Activated B cell treated with CpG ODN at 0.5 μM for 24 hours (primary cell): ENCODE results near the gene FAXDC2. TPM values are rescaled to one million over a fixed set of nuclear protein-coding genes. Genes with fewer than 3 reads are reported as not detected.
A peak's percentile ranks its signal among the peaks of the same experiment; 100 is the strongest.

Experiments
- ATAC-seq: fragments of 200-7000 bp; cut with Tn5 transposase; one replicate; pipeline ENCODE4 v1.10.0; 2021; ENCODE audit warnings: low read depth, mild to moderate bottlenecking, moderate library complexity
- CTCF ChIA-PET: fragments of 350-600 bp; sonication (Branson Sonifier 250); formaldehyde crosslinking; loops from one replicate; lab custom pipeline; 2021; ENCODE audit warnings: antibody characterized with exemption; lab: Charles Lee
- POLR2A ChIA-PET: fragments of 350-600 bp; sonication (Branson Sonifier 250); formaldehyde crosslinking; loops from one replicate; lab custom pipeline; 2021; ENCODE audit warnings: antibody characterized with exemption; lab: Charles Lee
- DNase-seq: peaks from one replicate; pipeline ENCODE4 v3.0.0; 2022
- H3K27ac Mint-ChIP-seq: one replicate; pipeline ENCODE4 v1.8.0; 2020; ENCODE audit warnings: mixed read lengths
- H3K27me3 Mint-ChIP-seq: one replicate; pipeline ENCODE4 v1.8.0; 2021; ENCODE audit warnings: mixed read lengths
- H3K36me3 Mint-ChIP-seq: one replicate; pipeline ENCODE4 v1.8.0; 2021; ENCODE audit warnings: low read depth, mixed read lengths
- H3K4me1 Mint-ChIP-seq: one replicate; pipeline ENCODE4 v1.8.0; 2021; ENCODE audit warnings: mixed read lengths
- H3K4me3 Mint-ChIP-seq: one replicate; pipeline ENCODE4 v1.8.0; 2020; ENCODE audit warnings: mild to moderate bottlenecking, mixed read lengths
- H3K9me3 Mint-ChIP-seq: one replicate; pipeline ENCODE4 v1.8.0; 2020; ENCODE audit warnings: mixed read lengths
- CTCF ChIP-seq: fragments of 200-600 bp; IDR thresholded peaks from one replicate; pipeline ENCODE4 v1.8.0; 2022; ENCODE audit warnings: antibody characterized with exemption, mild to moderate bottlenecking
- intact Hi-C: fragments of 100-400 bp; cut with micrococcal nuclease; formaldehyde crosslinking; loops from one replicate; pipeline ENCODE4 v1.15.1; 2024
- total RNA-seq: library from RNA; stranded (reverse); gene quantifications from 2 replicates; pipeline ENCODE4 v1.2.3, GENCODE V29; 2022

FAXDC2 gene
- total RNA-seq, 1 donor from 2014 or later, result not detected

DNA sequence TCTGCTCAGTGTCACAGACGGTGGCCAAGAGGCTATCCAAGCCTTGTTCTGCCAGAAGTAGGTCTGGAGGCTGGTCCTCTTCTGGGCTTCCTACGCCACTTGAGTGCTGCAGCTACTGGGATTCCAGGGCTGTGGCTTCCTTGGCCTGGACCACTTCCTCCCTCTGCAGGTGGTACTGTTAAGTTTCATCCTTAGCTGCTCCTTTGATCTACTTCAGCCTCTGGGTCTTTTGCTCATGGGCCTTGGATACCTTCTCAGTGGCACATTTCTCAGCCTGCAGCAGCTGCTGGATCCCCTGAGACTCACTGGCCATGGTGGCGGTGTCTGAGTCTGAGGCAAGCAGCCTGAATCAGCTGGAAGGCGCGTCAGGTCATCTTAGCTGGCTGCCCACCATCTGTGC lies 18.3 kb upstream of the FAXDC2 start:
- peaks cover 18% of the 10 kb centered on the region for H3K4me1 Mint-ChIP-seq
- intact Hi-C loops, result no loop called here
- peaks cover 67% of the 10 kb centered on the region for H3K36me3 Mint-ChIP-seq
- ATAC-seq (no peak), DNase-seq (no peak)
- ChIA-PET POLR2A (interaction anchor here (0.6 to 1.3 kb wide), 2 partner anchors 10 to 630 kb away, joined by 3 to 4 read pairs; partner anchors contain the start of gene CNOT8), CTCF (no interaction called here)
- no peak overlapping the region for H3K27ac Mint-ChIP-seq
- no peak overlapping the region for H3K4me3 Mint-ChIP-seq
- no peaks in the 10 kb centered on the region for H3K27me3 Mint-ChIP-seq
- H3K9me3 Mint-ChIP-seq, result no peaks in the 10 kb centered on the region
- no peak for TF ChIP-seq CTCF

GRCh38 chr5:154866841-154867240 lies 16.4 kb upstream of the FAXDC2 start:
- POLR2A ChIA-PET, result no interaction called here
- ATAC-seq (no peak), DNase-seq (no peak)
- H3K27me3 Mint-ChIP-seq, result no peaks in the 10 kb centered on the region
- TF ChIP-seq CTCF, result no peak
- no peaks in the 10 kb centered on the region for H3K9me3 Mint-ChIP-seq
- H3K36me3 Mint-ChIP-seq, result peaks cover 62% of the 10 kb centered on the region
- no peak overlapping the region for H3K27ac Mint-ChIP-seq
- CTCF ChIA-PET, result no interaction called here
- no peak overlapping the region for H3K4me3 Mint-ChIP-seq
- intact Hi-C loops, result no loop called here
- peaks cover 35% of the 10 kb centered on the region for H3K4me1 Mint-ChIP-seq

DNA sequence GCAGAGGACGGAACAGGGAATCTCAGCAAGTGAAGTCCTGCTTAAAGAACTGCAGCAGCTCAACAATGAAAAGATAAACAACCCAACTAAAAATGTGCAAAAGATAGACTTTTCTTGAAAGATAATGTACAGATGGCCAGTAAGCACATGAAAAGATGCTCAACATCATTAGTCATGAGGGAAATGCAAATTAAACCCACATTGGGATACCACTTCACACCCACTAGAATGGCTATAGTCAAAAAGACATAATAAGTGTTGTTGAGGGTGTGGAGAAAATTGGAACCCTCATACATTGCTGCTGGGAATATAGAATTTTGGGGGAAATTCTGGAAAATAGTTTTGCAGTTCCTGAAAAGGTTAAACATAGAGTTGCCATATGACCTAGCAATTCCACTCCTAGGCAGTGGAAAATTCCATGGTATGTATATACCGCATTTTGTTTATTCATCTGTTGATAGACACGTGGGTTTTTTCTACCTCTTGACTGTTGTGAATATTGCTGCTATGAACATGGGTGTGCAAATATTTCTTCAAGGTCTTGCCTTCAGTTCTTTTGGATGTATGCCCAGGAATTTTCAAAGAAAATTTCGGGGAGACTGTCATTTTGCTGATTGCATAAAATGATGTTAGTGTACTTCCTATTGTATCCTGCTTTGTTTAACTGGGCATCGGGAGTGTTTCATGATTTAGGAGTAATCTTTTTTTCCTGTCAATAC lies 15.2 kb upstream of the FAXDC2 start:
- H3K4me3 Mint-ChIP-seq, result no peak overlapping the region
- intact Hi-C loops, result no loop called here
- ChIA-PET POLR2A (no interaction called here), CTCF (no interaction called here)
- no peak for TF ChIP-seq CTCF
- peaks cover 56% of the 10 kb centered on the region for H3K36me3 Mint-ChIP-seq
- DNase-seq, result no peak
- no peak for ATAC-seq
- no peaks in the 10 kb centered on the region for H3K9me3 Mint-ChIP-seq
- H3K27me3 Mint-ChIP-seq, result no peaks in the 10 kb centered on the region
- H3K4me1 Mint-ChIP-seq, result peaks cover 47% of the 10 kb centered on the region
- H3K27ac Mint-ChIP-seq, result no peak overlapping the region

GRCh38 chr5:154863291-154864080 lies 13.1 kb upstream of the FAXDC2 start:
- ChIA-PET CTCF (no interaction called here), POLR2A (no interaction called here)
- Mint-ChIP-seq H3K4me1 (peaks cover 65% of the 10 kb centered on the region), H3K36me3 (peaks cover 60% of the 10 kb centered on the region), H3K27me3 (no peaks in the 10 kb centered on the region), H3K4me3 (no peak overlapping the region), H3K9me3 (no peaks in the 10 kb centered on the region), H3K27ac (peak overlapping the region; percentile 56)
- intact Hi-C loops, result no loop called here
- DNase-seq (no peak), ATAC-seq (no peak)
- no peak for TF ChIP-seq CTCF

- no peaks in the 10 kb centered on the region for H3K9me3 Mint-ChIP-seq
- ATAC-seq (no peak), DNase-seq (no peak)
- peaks cover 65% of the 10 kb centered on the region for H3K4me1 Mint-ChIP-seq
- intact Hi-C loops, result no loop called here
- H3K27me3 Mint-ChIP-seq, result no peaks in the 10 kb centered on the region
- TF ChIP-seq CTCF, result no peak
- ChIA-PET CTCF (no interaction called here), POLR2A (no interaction called here)
- peak overlapping the region; percentile 8 for H3K4me3 Mint-ChIP-seq
- peaks cover 63% of the 10 kb centered on the region for H3K36me3 Mint-ChIP-seq
- H3K27ac Mint-ChIP-seq, result peak overlapping the region; percentile 30
Measured at GRCh38 chr5:154862766-154863165, 12.4 kb upstream of the FAXDC2 start.
